Measurements from ENCODE around the gene MMP14.

The MMP14 gene

DNA sequence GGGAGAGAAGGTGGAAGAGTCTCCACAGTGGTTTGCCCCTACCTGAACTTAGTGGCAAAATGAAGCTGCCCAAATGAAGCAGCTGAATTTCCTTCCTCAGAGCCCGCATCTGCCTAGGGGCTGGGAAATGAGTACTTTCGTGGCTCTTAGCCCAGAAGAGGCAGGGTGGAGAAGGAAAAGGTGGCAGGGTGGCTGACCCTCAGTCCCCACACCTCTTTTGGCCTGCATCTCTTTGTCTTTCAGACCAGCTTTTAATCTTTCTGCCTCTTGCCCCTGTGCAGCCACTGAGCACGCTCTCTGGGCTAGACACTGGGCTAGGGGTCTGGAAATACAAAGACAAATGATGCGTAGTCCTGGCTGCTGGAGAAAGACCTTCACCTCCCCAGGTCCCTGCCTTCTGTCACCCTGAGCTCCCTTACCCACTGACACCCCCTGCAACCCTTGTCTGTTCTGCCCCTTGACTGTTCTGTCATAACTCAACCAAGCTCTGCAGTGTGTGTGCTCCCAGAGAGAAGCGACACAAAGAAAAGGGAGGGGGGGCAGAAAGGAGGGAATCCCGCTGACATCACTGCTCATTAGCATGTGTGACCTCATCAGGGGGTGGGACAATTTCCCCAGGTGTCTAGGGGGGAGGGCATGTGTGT is 46.3 kb downstream of the MMP14 start:
- in situ Hi-C loops (cut with MboI; ENCODE audit: low sequenced_read_pairs): no loop called here

DNA sequence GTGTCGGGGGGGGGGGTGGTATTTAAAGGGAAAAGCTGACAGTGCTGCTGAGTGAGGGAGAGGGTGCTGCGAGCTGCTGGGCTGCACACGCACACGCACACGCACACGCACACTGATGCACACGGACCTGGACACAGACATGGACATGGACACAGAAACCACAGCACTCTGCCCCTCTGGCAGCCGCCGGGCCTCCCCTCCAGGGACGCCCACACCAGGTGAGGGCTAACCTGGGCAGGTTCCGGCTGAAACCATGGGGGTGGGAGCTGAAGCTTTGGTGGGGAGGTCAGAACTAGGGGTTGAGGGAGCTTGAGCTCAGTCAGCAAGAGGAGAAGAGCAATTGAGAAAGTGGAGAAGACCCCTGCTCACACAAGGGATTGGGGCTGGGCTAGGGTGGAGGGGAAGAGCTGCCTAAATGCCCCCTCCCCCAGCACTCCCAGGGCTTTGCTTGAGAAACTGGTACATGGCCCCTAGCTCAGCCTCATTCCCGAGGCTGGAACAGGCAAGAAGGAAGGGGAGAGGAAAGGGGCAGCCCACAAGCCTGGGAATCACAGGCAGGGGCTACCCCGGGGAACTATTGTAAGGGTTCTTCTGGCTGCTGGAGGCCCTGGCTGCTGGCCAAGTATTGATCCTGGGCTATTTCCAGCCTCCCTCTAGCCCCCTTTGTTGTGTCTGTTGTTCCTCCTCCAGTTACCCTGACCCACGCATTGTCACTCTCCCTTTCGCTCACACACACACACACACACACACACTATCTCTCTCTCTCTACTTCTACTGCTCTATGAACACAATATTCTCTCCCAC is 47.0 kb downstream of the MMP14 start, which contains the start of gene REM2:
Gene REM2, plus strand, starts transcription at position 50 of the 804 bp plus-strand sequence. Its CDS starts 66 bp downstream, at position 116.
- in situ Hi-C loops (cut with MboI; ENCODE audit: low sequenced_read_pairs): no loop called here

DNA sequence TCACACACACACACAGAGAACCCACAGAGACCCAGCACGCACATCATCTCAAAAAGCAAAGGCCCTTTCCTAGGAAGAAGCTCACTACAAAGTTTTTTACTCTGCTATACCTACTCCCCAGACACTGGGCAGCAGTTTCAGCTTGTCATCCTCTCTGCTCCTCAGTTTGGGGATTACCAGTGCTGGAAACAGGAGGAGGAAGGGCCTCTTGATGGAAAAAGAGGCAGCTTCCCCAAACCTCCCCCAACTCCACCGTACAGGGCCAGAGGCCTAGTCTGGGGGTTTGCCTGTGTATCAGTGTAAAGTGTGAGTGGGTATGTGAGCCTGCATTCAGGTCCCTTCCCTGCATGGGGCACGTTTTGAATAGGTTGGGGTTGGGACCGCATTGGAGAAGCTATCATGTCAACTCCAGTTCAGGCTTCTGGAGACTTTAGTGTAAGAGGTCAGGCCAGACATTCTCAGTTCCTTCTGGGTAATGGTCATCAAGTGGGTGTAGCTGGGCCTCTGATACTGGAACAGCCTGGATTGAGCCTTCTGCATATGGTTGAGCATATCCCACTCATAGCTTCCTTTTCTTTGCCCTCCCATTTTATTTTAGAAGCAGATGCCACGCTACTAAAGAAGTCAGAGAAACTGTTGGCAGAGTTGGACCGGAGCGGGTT is 47.8 kb downstream of the MMP14 start:
- in situ Hi-C loops (cut with MboI; ENCODE audit: low sequenced_read_pairs): no loop called here

DNA sequence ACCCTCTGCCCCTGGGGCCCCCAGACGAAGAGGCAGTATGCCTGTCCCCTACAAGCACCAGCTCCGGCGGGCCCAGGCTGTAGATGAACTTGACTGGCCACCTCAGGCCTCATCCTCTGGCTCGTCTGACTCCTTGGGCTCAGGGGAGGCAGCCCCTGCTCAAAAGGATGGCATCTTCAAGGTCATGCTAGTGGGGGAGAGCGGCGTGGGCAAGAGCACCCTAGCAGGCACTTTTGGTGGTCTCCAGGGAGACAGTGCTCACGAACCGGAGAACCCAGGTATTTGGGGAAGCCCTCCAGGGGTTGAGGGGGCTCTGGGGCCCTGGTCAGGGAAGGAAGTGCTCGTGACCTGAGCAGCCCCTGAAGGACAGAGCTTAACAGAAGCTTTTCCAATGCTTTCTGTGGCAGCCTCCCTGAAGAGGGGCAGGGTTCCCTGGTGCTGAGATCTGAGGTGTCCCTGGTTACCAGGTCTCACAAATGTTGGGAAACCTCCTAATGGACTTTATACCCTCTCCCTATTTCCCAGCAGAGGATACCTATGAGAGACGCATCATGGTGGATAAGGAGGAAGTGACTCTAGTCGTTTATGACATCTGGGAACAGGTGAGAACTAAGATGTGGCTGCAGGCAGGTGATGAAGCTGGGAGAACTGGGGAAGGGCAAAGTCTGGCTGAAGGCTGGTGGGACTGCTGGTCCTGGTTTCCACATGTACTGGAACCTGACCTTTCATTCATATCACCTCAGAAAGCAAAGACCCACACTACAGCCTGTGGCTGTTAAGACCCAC is 48.5 kb downstream of the MMP14 start:
- in situ Hi-C loops (cut with MboI; ENCODE audit: low sequenced_read_pairs): no loop called here

DNA sequence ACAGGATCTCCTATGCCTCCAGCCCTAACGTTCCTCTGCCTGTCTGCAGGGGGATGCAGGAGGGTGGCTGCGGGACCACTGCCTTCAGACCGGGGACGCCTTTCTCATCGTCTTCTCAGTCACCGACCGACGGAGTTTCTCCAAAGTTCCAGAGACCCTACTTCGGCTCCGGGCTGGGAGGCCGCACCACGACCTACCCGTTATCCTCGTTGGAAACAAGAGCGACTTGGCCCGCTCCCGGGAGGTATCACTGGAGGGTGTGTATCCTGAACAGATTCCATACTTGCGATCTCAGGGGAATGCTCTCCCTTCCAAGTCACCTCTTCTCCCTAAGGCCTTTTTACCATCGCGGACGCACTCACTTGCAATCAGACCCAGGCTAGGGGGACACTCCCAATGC is 49.6 kb downstream of the MMP14 start:
- in situ Hi-C loops (cut with MboI; ENCODE audit: low sequenced_read_pairs): no loop called here

DNA sequence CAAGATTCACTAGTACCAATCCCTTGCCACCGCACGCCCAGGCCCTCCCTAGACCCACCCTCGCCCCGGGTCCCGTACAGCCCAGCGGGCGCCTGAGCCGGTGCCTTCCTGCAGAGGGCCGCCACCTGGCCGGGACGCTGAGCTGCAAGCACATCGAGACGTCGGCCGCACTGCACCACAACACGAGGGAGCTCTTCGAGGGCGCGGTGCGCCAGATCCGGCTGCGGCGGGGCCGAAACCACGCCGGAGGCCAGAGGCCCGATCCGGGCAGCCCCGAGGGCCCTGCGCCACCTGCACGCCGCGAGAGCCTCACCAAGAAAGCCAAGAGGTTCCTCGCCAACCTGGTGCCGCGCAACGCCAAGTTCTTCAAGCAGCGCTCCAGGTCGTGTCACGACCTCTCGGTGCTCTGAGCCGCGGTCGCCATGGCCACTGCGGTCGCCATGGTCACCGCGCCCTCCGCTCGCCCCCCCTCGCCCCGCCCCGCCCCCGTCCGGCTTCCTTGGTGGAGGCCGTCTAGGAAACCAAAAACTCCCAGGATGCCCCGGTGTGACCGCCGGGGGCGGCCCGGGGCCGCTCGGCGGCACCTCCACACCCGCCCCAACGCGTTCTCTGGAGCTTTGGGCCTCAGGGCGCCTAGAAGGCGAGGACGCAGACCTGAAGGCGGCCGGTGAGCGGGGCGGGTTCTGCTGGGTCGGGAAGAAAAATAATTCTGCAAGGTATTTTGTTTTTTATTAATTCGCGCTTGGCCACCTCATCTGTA is 50.3 kb downstream of the MMP14 start:
- in situ Hi-C loops (cut with MboI; ENCODE audit: low sequenced_read_pairs): no loop called here

DNA sequence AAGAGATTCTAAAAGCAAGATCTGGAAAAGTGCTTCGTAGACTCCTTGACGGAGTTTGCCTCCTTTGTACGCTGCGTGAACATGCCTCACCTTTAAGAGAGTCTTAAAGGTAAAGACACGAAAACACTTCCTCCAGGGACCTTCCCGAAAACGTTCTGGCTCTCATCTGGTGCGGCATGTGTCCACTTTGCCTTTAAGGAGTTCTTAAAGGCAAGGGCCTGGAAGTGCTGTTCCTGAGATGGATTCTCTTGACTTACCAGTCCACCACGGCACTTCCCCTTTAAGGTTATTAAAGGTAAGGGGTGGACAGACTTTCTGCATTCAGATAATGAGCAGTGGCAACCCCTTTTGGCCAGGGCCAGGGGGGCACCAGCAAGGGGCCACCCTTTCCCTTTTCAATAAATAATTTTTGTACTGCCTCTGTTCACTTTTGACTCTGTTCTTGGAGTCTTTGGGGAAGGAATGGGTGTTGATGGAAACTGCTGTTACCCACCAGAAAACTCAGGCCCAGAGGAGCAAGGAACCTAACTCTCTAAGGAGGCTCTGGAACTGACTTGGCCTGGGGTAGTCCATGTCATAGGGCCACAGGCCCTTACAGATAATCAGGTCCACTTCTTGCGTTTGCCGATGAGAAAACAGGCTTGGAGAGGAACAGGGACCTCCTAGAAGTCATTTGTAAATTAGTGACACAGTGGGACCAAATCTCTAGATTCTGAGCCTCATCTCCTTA is 51.0 kb downstream of the MMP14 start:
- in situ Hi-C loops (cut with MboI; ENCODE audit: low sequenced_read_pairs): no loop called here

DNA sequence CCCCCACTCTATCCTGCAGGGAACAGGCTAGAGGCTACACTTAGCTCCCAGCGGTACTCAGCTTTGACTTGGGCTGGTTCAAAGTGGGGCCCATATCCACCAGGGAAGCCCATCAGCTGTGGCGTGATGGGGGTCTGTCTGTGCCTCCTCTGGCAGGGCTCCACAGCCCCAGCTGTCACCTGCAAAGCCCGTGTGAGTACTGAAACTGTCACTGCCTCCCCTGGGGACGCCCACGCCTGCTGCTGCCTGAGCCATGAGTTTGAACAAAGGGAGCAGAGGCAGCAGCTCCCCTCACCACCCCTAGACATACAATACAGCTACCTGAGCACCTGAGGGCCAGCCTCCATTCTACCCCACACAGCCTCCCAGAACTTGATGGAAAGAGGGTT is 51.6 kb downstream of the MMP14 start:
- in situ Hi-C loops (cut with MboI; ENCODE audit: low sequenced_read_pairs): no loop called here

DNA sequence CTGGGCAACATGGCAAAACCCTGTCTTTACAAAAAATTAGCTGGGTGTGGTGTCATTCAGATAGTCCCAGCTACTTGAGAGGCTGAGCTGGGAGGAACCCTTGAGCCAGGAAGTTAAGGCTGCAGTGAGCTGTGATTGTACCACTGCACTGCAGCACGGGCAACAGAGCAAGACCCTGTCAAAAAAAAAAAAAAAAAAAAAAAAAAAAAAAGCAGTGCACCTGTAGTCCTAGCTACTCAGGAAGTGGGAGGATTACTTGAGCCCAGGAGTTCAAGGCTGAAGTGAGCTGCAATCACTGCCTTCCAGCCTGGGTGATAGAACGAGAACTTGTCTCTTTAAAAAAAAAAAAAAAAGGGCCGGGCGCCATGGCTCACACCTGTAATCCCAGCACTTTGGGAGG is 52.3 kb downstream of the MMP14 start:
- in situ Hi-C loops (cut with MboI; ENCODE audit: low sequenced_read_pairs): no loop called here

DNA sequence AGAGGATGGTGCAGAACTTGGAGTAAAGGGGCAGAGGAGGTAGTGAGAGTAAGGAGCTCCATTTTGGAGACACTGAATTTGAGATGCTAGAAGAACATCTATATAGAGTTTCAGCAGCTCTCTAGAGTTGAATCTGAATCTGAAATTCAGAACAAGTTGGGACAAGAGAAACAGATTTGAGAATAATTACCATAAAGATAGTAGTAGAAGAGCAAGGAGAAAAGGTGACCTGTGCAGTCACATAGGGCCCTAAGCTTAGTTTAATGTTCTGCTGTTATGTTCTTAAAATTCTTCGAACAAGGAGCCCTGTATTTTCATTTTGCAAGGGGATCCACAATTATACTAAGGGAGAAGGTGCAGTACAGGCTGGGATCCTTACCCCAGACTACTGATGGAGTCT is 54.0 kb downstream of the MMP14 start:
- in situ Hi-C loops (cut with MboI; ENCODE audit: low sequenced_read_pairs): no loop called here

DNA sequence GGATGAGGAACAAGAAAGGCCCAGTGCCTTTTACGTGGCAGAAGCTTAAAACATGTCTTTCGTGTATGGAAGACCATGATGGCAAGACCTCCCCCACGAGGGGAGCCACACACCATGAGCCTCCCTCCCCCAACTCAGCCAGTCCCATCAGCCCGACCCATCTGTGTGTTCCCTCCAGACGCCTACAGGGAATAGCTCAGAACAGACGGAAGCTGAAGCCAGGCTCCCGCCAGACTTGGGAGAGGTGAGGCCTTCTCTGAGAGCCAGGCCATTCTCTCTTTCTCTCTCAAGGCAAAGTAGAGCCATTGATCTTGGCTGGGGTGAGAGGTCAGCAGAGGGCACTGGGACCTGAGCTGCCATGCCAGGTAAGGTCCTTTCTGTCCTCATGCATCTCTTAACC is 56.1 kb downstream of the MMP14 start:
- in situ Hi-C loops (cut with MboI; ENCODE audit: low sequenced_read_pairs): no loop called here

DNA sequence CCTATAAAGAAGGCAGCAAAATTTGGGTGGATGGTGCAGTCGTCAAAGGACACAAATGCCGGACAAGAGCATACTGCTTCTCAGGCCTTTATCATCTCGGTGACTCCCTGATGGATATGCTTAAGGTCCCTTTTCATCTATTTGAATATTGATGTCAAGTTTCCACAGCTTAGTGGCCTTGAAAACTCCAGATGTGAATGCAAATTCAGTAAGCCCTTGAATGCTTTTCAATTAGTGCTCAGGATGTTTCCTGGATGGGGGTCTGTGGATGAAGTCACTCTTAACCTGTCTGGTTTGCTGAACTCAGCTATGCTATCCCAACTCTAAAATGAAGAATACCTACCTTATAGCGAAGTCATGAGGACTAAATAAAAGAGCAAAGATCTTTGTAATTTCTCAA is 57.3 kb downstream of the MMP14 start:
- in situ Hi-C loops (cut with MboI; ENCODE audit: low sequenced_read_pairs): no loop called here

DNA sequence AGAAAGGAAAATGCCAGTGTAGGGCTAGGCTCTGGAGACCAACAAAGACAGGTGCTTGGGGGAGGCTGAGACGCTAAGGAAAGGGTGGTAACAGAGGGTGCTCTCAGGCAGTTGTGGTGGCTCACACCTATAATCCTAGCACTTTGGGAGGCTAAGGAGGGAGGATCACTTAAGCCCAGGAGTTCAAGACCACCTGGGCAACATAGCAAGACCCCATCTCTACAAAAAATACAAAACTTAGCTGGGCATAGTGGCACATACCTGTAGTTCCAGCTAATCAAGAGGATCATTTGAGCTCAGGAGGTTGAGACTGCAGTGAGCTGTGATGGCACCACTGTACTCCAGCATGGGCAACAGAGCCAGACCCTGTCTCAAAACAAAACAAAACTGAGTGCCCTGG is 59.0 kb downstream of the MMP14 start:
- in situ Hi-C loops (cut with MboI; ENCODE audit: low sequenced_read_pairs): no loop called here

DNA sequence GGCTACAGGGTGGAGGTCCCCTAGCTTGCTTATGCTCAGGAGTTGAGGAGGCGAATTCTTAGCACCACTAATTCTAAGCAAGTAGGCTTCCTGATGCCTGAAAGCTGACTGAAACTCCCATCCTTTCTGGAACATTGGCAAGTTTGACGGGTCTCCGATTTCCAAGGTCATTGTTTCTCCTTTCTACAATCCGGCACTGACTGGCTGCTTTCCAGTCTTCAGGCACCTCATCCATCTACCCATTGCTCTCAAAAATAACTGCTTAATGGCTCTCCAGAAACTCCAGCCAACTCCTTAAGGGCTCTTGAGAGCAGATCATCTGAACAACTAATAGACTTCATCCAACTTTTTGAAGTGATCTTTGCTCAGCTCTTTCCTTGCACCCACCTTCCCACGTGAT is 60.0 kb downstream of the MMP14 start:
- in situ Hi-C loops (cut with MboI; ENCODE audit: low sequenced_read_pairs): no loop called here

DNA sequence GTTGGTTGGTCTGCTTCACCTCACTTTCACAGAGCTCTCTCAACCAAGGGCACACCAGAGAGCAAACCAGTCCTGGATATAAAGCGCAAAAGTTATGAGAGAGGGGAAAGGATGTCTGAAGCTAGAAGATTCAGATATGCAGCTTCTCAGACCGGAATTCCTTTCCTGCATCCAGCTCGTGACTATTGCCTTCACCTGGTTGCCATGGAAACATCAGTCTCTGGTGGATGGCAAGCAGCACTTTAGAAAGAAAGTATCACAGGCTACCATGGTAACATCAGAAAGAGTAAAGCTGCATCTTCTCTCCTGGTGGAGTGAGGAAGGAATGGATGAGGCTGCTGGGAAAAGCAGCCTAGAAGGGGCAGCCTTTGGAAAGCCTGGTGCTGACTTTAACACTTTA is 60.4 kb downstream of the MMP14 start:
- in situ Hi-C loops (cut with MboI; ENCODE audit: low sequenced_read_pairs): no loop called here

DNA sequence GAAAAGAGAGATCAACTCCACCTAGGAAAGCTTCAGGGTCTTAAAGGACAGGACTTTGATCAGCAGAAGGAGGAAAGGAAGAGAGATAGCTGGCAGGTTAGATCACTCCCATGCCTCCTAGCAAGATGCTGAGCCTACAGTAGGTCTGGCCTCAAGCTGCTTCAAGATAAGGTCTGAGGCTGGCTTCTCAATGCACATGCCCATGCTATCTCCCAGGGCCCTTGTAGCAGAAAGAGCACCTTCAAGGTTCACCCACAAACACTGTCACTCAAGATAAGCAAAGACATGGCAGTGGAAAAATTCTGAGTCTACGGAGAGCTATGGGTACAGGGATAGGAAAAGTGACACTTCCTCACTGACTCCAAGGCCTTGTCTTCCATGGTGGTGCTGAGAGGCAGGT is 61.0 kb downstream of the MMP14 start:
- in situ Hi-C loops (cut with MboI; ENCODE audit: low sequenced_read_pairs): no loop called here
